Esophagus muscularis mucosa (tissue), 4 donors: Measurements from ENCODE around the gene UBN2. TPM values are rescaled to one million over a fixed set of nuclear protein-coding genes. Genes with fewer than 3 reads are reported as not detected.

Experiments
- DNase-seq: peaks from one replicate; pipeline ENCODE4 v3.0.0-alpha.2; 2017; ENCODE audit errors: extremely low spot score
- H3K27ac ChIP-seq, 4 donors: fragments of 200-600 bp; sonication (generic); replicated peaks in 1 of 4; 1 replicate in 3 of 4; 2 replicates in 1 of 4; pipeline ENCODE4 v1.5.1; 2016 to 2019; ENCODE audit warnings: mild to moderate bottlenecking in 1 of 4
- H3K27me3 ChIP-seq, 4 donors: fragments of 200-600 bp; sonication (generic); one replicate each; pipeline versions ENCODE4 v1.5.1 to v1.6.0; 2016 to 2019
- H3K36me3 ChIP-seq, 4 donors: fragments of 200-600 bp; sonication (generic); one replicate each; pipeline ENCODE4 v1.5.1; 2016 to 2019
- H3K4me1 ChIP-seq, 4 donors: fragments of 200-600 bp; sonication (generic); one replicate each; pipeline ENCODE4 v1.5.1; 2016 to 2019
- H3K4me3 ChIP-seq, 4 donors: fragments of 200-600 bp; sonication (generic); 1 replicate in 2 of 4; 2 replicates in 2 of 4; pipeline ENCODE4 v1.5.1; 2016 to 2019; ENCODE audit warnings: mild to moderate bottlenecking in 4 of 4, moderate library complexity in 1 of 4
- H3K9me3 ChIP-seq, 4 donors: fragments of 200-600 bp; sonication (generic); 1 replicate in 3 of 4; 2 replicates in 1 of 4; pipeline ENCODE4 v1.5.1; 2016 to 2019
- EP300 ChIP-seq: sonication (generic); formaldehyde crosslinking; IDR thresholded peaks from one replicate; pipeline ENCODE4 v1.6.1; 2017; ENCODE audit warnings: antibody characterized with exemption
- POLR2A ChIP-seq: fragments of 450-650 bp; IDR thresholded peaks from one replicate; pipeline ENCODE4 v1.6.1; 2017; ENCODE audit warnings: antibody characterized with exemption, moderate library complexity, mild to moderate bottlenecking, low read depth
- POLR2AphosphoS5 ChIP-seq, 2 donors: sonication (generic); formaldehyde crosslinking; IDR thresholded peaks; one replicate each; pipeline ENCODE4 v1.6.1; 2017; ENCODE audit warnings: antibody characterized with exemption in 2 of 2
- WGBS: methylation state at CpG from one replicate; pipeline ENCODE4 v1.1.5; 2018; 5-methylcytosine and 5-hydroxymethylcytosine counted together
- intact Hi-C: fragments of 100-400 bp; cut with DNase I; formaldehyde crosslinking; loops from one replicate; pipeline ENCODE4 v1.15.1; 2023
- total RNA-seq, 4 donors: library from RNA; depleted of rRNA; stranded (reverse); fragments of >200 nt; gene quantifications; one replicate each; pipeline versions ENCODE4 v1.1.0 to v1.2.1, GENCODE V29; 2016
- TF ChIP-seq, protein P1 (sequence below), 3 experiments: fragments of 200-600 bp in 2 of 3; fragments of 450-650 bp in 1 of 3; sonication (generic) in 2 of 3; IDR thresholded peaks; one replicate each; pipeline ENCODE4 v1.5.1; 2017 to 2019; ENCODE audit warnings: antibody characterized with exemption in 3 of 3, mild to moderate bottlenecking in 2 of 3, moderate library complexity in 1 of 3

Gene UBN2
- total RNA-seq, 4 donors from 2014 or later, result 8.9 to 15.0 (median 10.8) TPM

DNA sequence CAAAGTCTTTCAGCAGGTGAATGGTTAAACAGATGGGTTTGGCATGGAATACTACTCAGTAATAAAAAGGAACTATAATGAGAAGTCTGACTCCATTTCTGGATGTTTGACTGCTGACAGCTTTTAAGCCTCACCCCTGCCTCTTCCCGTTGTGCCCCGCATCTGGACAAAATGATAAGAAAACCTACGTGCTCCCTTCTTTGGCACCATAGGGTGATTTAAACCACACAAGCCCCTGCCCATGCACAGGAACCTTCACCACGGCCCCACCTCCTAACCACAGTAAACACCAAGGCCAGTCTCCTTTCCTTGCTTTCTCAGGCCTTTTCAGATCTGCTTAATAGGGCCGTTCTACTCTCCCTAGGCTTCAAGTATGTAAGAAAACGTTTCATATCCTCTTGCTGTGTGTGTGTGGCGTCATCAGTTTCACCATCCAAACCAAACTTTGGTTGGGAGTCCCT lies 47.1 kb upstream of the UBN2 start:
- H3K27ac ChIP-seq, result no peak overlapping the region
- no peak for DNase-seq
- no peaks in the 10 kb centered on the region for H3K9me3 ChIP-seq
- WGBS, result 74% methylated on average over 7 of the region's 7 CpGs
- no peak overlapping the region for H3K4me3 ChIP-seq
- intact Hi-C loops, result no loop called here
- peaks cover under 1 to 54% (median 11%) of the 10 kb centered on the region in 4 donors for H3K36me3 ChIP-seq
- no peaks in the 10 kb centered on the region for H3K27me3 ChIP-seq
- H3K4me1 ChIP-seq, result no peaks in the 10 kb centered on the region
- TF ChIP-seq POLR2A (no peak), POLR2AphosphoS5 (IDR thresholded peaks at IDR 0.05) (no peak)
- TF ChIP-seq, protein P1, sequence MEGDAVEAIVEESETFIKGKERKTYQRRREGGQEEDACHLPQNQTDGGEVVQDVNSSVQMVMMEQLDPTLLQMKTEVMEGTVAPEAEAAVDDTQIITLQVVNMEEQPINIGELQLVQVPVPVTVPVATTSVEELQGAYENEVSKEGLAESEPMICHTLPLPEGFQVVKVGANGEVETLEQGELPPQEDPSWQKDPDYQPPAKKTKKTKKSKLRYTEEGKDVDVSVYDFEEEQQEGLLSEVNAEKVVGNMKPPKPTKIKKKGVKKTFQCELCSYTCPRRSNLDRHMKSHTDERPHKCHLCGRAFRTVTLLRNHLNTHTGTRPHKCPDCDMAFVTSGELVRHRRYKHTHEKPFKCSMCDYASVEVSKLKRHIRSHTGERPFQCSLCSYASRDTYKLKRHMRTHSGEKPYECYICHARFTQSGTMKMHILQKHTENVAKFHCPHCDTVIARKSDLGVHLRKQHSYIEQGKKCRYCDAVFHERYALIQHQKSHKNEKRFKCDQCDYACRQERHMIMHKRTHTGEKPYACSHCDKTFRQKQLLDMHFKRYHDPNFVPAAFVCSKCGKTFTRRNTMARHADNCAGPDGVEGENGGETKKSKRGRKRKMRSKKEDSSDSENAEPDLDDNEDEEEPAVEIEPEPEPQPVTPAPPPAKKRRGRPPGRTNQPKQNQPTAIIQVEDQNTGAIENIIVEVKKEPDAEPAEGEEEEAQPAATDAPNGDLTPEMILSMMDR (IDR thresholded peaks at IDR 0.05), result no peak

DNA sequence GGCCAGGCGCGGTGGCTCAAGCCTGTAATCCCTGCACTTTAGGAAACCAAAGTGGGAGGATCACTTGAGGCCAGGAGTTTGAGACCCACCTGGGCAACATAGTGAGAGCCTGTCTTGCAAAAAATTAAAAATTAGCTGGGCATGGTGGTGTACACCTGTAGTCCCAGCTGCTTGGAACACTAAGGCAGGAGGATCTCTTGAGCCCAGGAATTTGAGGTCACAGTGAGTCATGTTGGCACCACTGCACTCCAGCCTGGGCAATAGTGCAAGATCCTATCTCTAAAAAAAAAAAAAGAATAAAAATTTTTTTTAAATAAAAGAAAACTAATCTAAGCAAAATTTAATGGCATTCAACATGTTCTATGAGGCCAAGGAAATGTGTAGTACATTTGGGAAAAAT lies 44.9 kb upstream of the UBN2 start:
- H3K4me3 ChIP-seq, result no peak overlapping the region
- TF ChIP-seq EP300 (no peak), POLR2AphosphoS5 (IDR thresholded peaks at IDR 0.05) (no peak), POLR2A (no peak)
- TF ChIP-seq, protein P1 (IDR thresholded peaks at IDR 0.05), result no peak
- no peak overlapping the region for H3K27ac ChIP-seq
- H3K4me1 ChIP-seq, result no peaks in the 10 kb centered on the region
- H3K27me3 ChIP-seq, result no peaks in the 10 kb centered on the region
- WGBS, result 100% methylated on average over 2 of the region's 2 CpGs
- DNase-seq, result no peak
- intact Hi-C loops, result no loop called here
- peaks cover 8 to 65% (median 16%) of the 10 kb centered on the region in 4 donors for H3K36me3 ChIP-seq
- no peaks in the 10 kb centered on the region for H3K9me3 ChIP-seq

DNA sequence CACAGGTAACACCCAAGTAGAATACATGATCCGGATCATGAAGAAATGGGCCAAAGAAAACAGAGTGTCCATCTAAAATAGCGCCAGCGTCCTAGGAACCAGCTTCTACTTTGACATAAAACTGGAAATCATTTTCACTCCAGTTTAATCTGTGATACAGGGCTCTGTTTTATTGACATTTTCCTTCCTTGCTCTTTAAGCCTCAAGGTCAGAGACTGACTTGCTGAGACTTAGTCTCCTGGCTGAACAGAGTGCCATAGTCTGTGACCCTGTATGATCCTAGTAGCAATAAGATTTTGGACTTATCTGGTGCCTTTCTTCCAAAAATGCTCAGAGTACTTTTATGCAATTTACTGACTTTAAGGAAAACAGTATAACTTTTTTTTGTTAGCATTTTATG lies 41.7 kb upstream of the UBN2 start:
- TF ChIP-seq, protein P1 (IDR thresholded peaks at IDR 0.05), result no peak
- no peak for TF ChIP-seq POLR2A
- TF ChIP-seq POLR2AphosphoS5 (IDR thresholded peaks at IDR 0.05), result no peak
- TF ChIP-seq EP300, result no peak
- no peaks in the 10 kb centered on the region for H3K9me3 ChIP-seq
- H3K27ac ChIP-seq, result no peak overlapping the region
- no peak for DNase-seq
- H3K27me3 ChIP-seq, result no peaks in the 10 kb centered on the region
- no peaks in the 10 kb centered on the region for H3K4me1 ChIP-seq
- intact Hi-C loops, result no loop called here
- 94% methylated on average over 3 of the region's 3 CpGs for WGBS
- H3K36me3 ChIP-seq, result peaks cover 6 to 41% (median 7%) of the 10 kb centered on the region in 4 donors
- H3K4me3 ChIP-seq, result no peak overlapping the region

DNA sequence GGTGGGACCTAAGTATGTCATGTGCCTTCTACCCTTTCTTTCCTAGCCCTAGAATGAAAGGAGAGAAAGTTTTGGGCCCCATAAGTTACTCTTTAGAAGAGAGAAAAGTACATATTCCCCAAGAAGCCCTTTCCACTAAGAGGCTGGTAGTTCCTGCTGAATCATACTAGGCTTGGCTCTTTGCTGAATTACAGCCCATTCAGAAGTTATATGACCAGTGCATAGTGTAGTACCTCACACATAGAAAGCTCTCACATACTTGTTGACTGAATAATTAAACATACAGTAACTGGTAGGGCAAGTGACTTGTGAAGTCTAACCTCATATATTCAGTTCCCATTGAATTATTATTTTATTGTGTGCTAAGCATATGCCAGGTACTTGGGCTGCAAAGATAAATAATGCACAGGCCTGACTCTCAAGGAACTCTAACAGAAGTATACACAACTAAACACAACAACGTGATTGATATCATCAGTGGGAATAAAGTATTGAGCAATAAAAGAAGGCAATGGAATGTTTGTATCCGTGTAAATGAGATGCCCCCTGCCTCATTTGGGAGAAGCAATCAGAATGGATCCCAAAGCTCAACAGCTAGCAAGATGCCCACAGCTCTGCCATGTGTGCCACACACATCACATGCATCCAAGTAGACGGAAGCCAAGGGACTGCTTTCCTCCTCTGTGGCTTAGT lies 38.9 kb upstream of the UBN2 start:
- Histone ChIP-seq H3K36me3 (peaks cover 6 to 33% (median 7%) of the 10 kb centered on the region in 4 donors), H3K4me3 (no peak overlapping the region), H3K27ac (no peak overlapping the region), H3K4me1 (no peaks in the 10 kb centered on the region), H3K9me3 (no peaks in the 10 kb centered on the region), H3K27me3 (no peaks in the 10 kb centered on the region)
- no peak for DNase-seq
- 76% methylated on average over 3 of the region's 3 CpGs for WGBS
- TF ChIP-seq EP300 (no peak), POLR2A (no peak), POLR2AphosphoS5 (IDR thresholded peaks at IDR 0.05) (no peak)
- TF ChIP-seq, protein P1 (IDR thresholded peaks at IDR 0.05), result no peak
- intact Hi-C loops, result no loop called here

DNA sequence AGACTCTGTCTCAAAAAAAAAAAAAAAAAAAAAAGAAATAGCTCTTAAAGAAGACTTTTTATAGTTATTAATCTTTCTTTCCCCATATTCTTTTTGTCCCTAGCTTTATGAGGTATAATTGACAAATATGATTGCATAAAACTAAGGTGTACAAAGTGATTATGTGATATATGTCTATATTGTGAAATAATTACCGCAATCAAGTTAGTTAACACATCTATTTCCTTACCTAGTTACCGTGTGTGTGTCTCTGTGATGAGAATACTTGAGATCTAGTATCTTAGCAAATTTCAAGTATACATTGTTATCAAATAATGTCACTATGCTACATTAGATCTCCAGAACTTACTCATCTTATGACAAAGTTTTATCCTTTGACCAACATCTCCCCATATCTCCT lies 30.7 kb upstream of the UBN2 start:
- DNase-seq, result no peak
- H3K27ac ChIP-seq, result no peak overlapping the region
- no peaks in the 10 kb centered on the region for H3K27me3 ChIP-seq
- intact Hi-C loops, result no loop called here
- TF ChIP-seq POLR2AphosphoS5 (IDR thresholded peaks at IDR 0.05) (no peak), POLR2A (no peak), EP300 (no peak)
- TF ChIP-seq, protein P1 (IDR thresholded peaks at IDR 0.05), result no peak
- peaks cover 0 to 5% (median 0%) of the 10 kb centered on the region in 4 donors for H3K36me3 ChIP-seq
- no peak overlapping the region for H3K4me3 ChIP-seq
- H3K9me3 ChIP-seq, result peaks cover 0 to 6% (median 2%) of the 10 kb centered on the region in 4 donors
- 94% methylated on average over 2 of the region's 2 CpGs for WGBS
- no peaks in the 10 kb centered on the region for H3K4me1 ChIP-seq
